HepG2 (cell line): Measurements from ENCODE around the gene HECTD4. TPM values are rescaled to one million over a fixed set of nuclear protein-coding genes. Genes with fewer than 3 reads are reported as not detected.

Experiments used
- ATAC-seq: fragments of 200-7000 bp; cut with Tn5 transposase; 3 replicates; pipeline ENCODE4 v1.9.1; 2020; ENCODE audit warnings: mild to moderate bottlenecking, moderate library complexity
- BruUV-seq: library from RNA; stranded (reverse); fragments of 400-500 nt; replicated peaks from 2 replicates; lab custom pipeline; 2021; lab: Mats Ljungman, UMichigan
- CTCF ChIA-PET: fragments of 300-600 bp; formaldehyde crosslinking; extraction: SDS; loops from one replicate; lab custom pipeline; 2021; ENCODE audit warnings: low total read pairs, inconsistent platforms, low intra/inter-chr PET ratio; lab: Yijun Ruan, JAX
- POLR2A ChIA-PET: fragments of 350-600 bp; sonication (Branson Sonifier 250); formaldehyde crosslinking; loops from one replicate; lab custom pipeline; 2020; ENCODE audit warnings: antibody characterized with exemption, inconsistent platforms; lab: Yijun Ruan, JAX
- DNase-seq: peaks from one replicate; pipeline ENCODE4 v3.0.0-alpha.2; 2015; ENCODE audit warnings: low spot score
- FAIRE-seq: peaks from 3 replicates; lab custom pipeline; 2011; peaks lifted over from hg19 to GRCh38; lab: Jason Lieb, UNC
- H2AFZ ChIP-seq: one replicate; pipeline ENCODE4 v1.6.1; 2011; ENCODE audit warnings: low read length, inconsistent platforms
- H3K27ac ChIP-seq: fragments of 300-600 bp; 3 replicates; pipeline ENCODE4 v1.8.0; 2011; ENCODE audit warnings: mixed run types, mild to moderate bottlenecking, mixed read lengths, low read length, inconsistent platforms; ENCODE audit not compliant: insufficient read depth; ENCODE audit errors: extremely low read length
- H3K27me3 ChIP-seq, 2 experiments: fragments of 200-600 bp in 1 of 2; 2 replicates in 1 of 2; 3 replicates in 1 of 2; pipeline versions ENCODE4 v1.6.0 to v1.8.0; 2011; ENCODE audit warnings: low read length in 2 of 2, mild to moderate bottlenecking in 2 of 2, moderate library complexity in 2 of 2, inconsistent platforms in 1 of 2; ENCODE audit not compliant: insufficient read depth in 2 of 2, control insufficient read depth in 1 of 2
- H3K36me3 ChIP-seq, 2 experiments: fragments of 200-600 bp in 1 of 2; replicated peaks in 1 of 2; 2 replicates in 1 of 2; 3 replicates in 1 of 2; pipeline versions ENCODE4 v1.5.1 to v1.8.0; 2011; ENCODE audit warnings: low read length in 2 of 2, inconsistent platforms in 1 of 2; ENCODE audit not compliant: insufficient read depth in 2 of 2, control insufficient read depth in 1 of 2
- H3K4me1 ChIP-seq: 2 replicates; pipeline ENCODE4 v1.5.1; 2012; ENCODE audit warnings: low read length, inconsistent platforms; ENCODE audit not compliant: insufficient read depth
- H3K4me2 ChIP-seq: 2 replicates; pipeline ENCODE4 v1.6.0; 2011; ENCODE audit warnings: low read depth, low read length, inconsistent platforms
- H3K4me3 ChIP-seq, 3 experiments: fragments of 200-600 bp in 1 of 3; sonication (generic), shearing (Covaris generic) in 1 of 3; replicated peaks in 1 of 3; 2 replicates each; pipeline ENCODE4 v1.5.1; 2011 to 2016; ENCODE audit warnings: low read length in 3 of 3, inconsistent platforms in 2 of 3, low read depth in 2 of 3, mild to moderate bottlenecking in 2 of 3, control low read depth in 1 of 3, mixed read lengths in 1 of 3; ENCODE audit not compliant: insufficient read depth in 1 of 3
- H3K79me2 ChIP-seq: one replicate; pipeline ENCODE4 v1.6.1; 2011; ENCODE audit warnings: low read length, inconsistent platforms; ENCODE audit not compliant: insufficient read depth
- H3K9ac ChIP-seq: 2 replicates; pipeline ENCODE4 v1.6.0; 2011; ENCODE audit warnings: mild to moderate bottlenecking, low read depth, low read length, inconsistent platforms; ENCODE audit not compliant: insufficient read depth
- H3K9me3 ChIP-seq: 2 replicates; pipeline ENCODE4 v1.5.1; 2012; ENCODE audit warnings: mild to moderate bottlenecking, low read length
- H4K20me1 ChIP-seq: 2 replicates; pipeline ENCODE4 v1.6.0; 2011; ENCODE audit warnings: inconsistent platforms, mild to moderate bottlenecking, low read length, moderate library complexity; ENCODE audit not compliant: insufficient read depth
- HCFC1 ChIP-seq: fragments of 150-350 bp; IDR thresholded peaks from 2 replicates; pipeline ENCODE4 v1.6.1; 2014; ENCODE audit warnings: low read depth, low read length
- HDAC2 ChIP-seq: sonication (generic); formaldehyde crosslinking; IDR thresholded peaks from 2 replicates; pipeline ENCODE4 v1.4.0; 2020; ENCODE audit warnings: missing genetic modification reagents
- KLF15 ChIP-seq: sonication (generic); formaldehyde crosslinking; IDR thresholded peaks from 2 replicates; pipeline ENCODE4 v1.8.1; 2023; ENCODE audit warnings: borderline replicate concordance, mild to moderate bottlenecking, inconsistent platforms, missing genetic modification reagents, mixed read lengths
- ZNF121 ChIP-seq: sonication (generic); formaldehyde crosslinking; IDR thresholded peaks from 2 replicates; pipeline ENCODE4 v1.5.0; 2020; ENCODE audit warnings: mild to moderate bottlenecking, missing genetic modification reagents
- ZNF768 ChIP-seq: sonication (generic); formaldehyde crosslinking; IDR thresholded peaks from 2 replicates; pipeline ENCODE4 v1.4.0; 2020; ENCODE audit warnings: missing genetic modification reagents
- WGBS: methylation state at CpG from one replicate; pipeline ENCODE4 v1.1.6; 2017; ENCODE audit warnings: low lambda C conversion rate; 5-methylcytosine and 5-hydroxymethylcytosine counted together
- in situ Hi-C: cut with HindIII; loops from 2 replicates; pipeline ENCODE4 v1.10.0; 2017; ENCODE audit warnings: low pct_unique_long_range_greater_than_20kb; ENCODE audit not compliant: extremely low pct_ligation_motif_present
- intact Hi-C: fragments of 100-400 bp; cut with micrococcal nuclease; formaldehyde crosslinking; loops from one replicate; pipeline ENCODE4 v1.10.0; 2022; ENCODE audit not compliant: unreplicated experiment
- polyA plus RNA-seq, 8 experiments: library from polyadenylated mRNA; depleted of rRNA in 3 of 8; stranded (reverse) in 7 of 8; unstranded in 1 of 8; fragments of >200 nt; fragmentation: Illumina TruSeq in 4 of 8; extraction: Trizol in 4 of 8; gene quantifications; 2 replicates each; pipeline versions ENCODE4 v1.2.1 to v1.2.3, GENCODE V29; 2011 to 2016; ENCODE audit warnings: low read depth in 4 of 8, missing spikeins in 1 of 8, mixed read lengths in 1 of 8; ENCODE audit not compliant: insufficient read depth in 1 of 8
- total RNA-seq, 5 experiments: library from RNA; depleted of rRNA; stranded (reverse); fragments of >200 nt; fragmentation: Illumina TruSeq; extraction: Trizol; gene quantifications; 2 replicates each; pipeline ENCODE4 v1.2.3, GENCODE V29; 2016; ENCODE audit warnings: low read depth in 1 of 5
- TF ChIP-seq, protein P1 (sequence below): sonication (generic); formaldehyde crosslinking; conservative IDR thresholded peaks from 2 replicates; pipeline ENCODE4 v1.4.0; 2020; ENCODE audit warnings: mild to moderate bottlenecking, missing genetic modification reagents, moderate library complexity

Gene HECTD4
- total and polyA plus RNA-seq, 2 of the 13 experiments (the other 11 are each of a cell fraction or from before 2014, with no cell fraction given) = 9.0 to 11.4 TPM

- TF ChIP-seq, protein P1, sequence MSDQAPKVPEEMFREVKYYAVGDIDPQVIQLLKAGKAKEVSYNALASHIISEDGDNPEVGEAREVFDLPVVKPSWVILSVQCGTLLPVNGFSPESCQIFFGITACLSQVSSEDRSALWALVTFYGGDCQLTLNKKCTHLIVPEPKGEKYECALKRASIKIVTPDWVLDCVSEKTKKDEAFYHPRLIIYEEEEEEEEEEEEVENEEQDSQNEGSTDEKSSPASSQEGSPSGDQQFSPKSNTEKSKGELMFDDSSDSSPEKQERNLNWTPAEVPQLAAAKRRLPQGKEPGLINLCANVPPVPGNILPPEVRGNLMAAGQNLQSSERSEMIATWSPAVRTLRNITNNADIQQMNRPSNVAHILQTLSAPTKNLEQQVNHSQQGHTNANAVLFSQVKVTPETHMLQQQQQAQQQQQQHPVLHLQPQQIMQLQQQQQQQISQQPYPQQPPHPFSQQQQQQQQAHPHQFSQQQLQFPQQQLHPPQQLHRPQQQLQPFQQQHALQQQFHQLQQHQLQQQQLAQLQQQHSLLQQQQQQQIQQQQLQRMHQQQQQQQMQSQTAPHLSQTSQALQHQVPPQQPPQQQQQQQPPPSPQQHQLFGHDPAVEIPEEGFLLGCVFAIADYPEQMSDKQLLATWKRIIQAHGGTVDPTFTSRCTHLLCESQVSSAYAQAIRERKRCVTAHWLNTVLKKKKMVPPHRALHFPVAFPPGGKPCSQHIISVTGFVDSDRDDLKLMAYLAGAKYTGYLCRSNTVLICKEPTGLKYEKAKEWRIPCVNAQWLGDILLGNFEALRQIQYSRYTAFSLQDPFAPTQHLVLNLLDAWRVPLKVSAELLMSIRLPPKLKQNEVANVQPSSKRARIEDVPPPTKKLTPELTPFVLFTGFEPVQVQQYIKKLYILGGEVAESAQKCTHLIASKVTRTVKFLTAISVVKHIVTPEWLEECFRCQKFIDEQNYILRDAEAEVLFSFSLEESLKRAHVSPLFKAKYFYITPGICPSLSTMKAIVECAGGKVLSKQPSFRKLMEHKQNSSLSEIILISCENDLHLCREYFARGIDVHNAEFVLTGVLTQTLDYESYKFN (CRISPR knock-in tag) = no peak
- no peak for TF ChIP-seq HDAC2 (CRISPR knock-in tag)
- TF ChIP-seq ZNF768 (CRISPR knock-in tag) = no peak; the same call in 1 of the 2 replicates
- TF ChIP-seq HCFC1 = no peak
Observed at GRCh38 chr12:112270673-112271072, 111.6 kb downstream of the HECTD4 start (continued).

DNA sequence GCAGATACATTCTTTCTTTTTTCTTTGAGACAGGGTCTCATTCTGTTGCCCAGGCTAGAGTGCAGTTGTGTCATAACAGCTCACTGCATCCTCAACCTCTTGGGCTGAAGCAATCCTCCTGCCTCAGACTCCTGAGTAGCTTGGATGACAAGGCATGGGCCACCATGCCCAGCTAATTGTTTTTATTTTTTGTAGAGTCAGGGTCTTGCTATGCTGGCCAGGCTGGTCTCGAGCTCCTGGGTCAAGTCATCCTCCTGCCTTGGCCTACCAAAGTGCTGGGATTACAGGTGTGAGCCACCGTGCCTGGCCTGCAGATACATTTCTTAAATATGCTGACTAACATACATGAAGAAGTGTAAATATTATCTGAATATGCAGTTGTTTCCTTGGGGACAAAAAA is 115.8 kb downstream of the HECTD4 start:
- ChIA-PET POLR2A (no interaction called here), CTCF (no interaction called here)
- H3K79me2 ChIP-seq = no peaks in the 10 kb centered on the region
- 100% methylated on average over 2 of the region's 2 CpGs for WGBS
- H3K4me1 ChIP-seq = no peaks in the 10 kb centered on the region
- H3K9me3 ChIP-seq = no peaks in the 10 kb centered on the region
- H2AFZ ChIP-seq = no peak overlapping the region
- H3K9ac ChIP-seq = no peak overlapping the region
- in situ Hi-C loops = no loop called here
- no peaks in the 10 kb centered on the region for H3K27me3 ChIP-seq
- DNase-seq = no peak
- peaks cover 7 to 31% of the 10 kb centered on the region in 2 experiments; a peak in 4 of 5 replicates for H3K36me3 ChIP-seq
- H3K27ac ChIP-seq = no peak overlapping the region
- no peak for ATAC-seq
- no peak overlapping the region for H3K4me2 ChIP-seq
- TF ChIP-seq KLF15 (CRISPR knock-in tag) = no peak
- TF ChIP-seq ZNF121 = peak; percentile 46; the same call in 1 of the 2 replicates
- H4K20me1 ChIP-seq = no peaks in the 10 kb centered on the region
- no peak for FAIRE-seq
- intact Hi-C loops = no loop called here
- H3K4me3 ChIP-seq = no peak overlapping the region
- BruUV-seq = no TSS peak
